SK-N-SH (cell line): Measurements from ENCODE around the gene FAM237B. TPM values are rescaled to one million over a fixed set of nuclear protein-coding genes. Genes with fewer than 3 reads are reported as not detected.

ENCODE experiments used
- CTCF ChIA-PET: fragments of 300-600, 350-600 bp; formaldehyde crosslinking; extraction: SDS; loops from one replicate; lab custom pipeline; 2021; lab: Yijun Ruan, JAX
- POLR2A ChIA-PET: fragments of 350-600 bp; sonication (Branson Sonifier 250); formaldehyde crosslinking; extraction: SDS; loops from one replicate; lab custom pipeline; 2020; ENCODE audit warnings: antibody characterized with exemption, inconsistent platforms; lab: Yijun Ruan, JAX
- DNase-seq: peaks from one replicate; pipeline ENCODE4 v3.0.0; 2012
- H2AFZ ChIP-seq: fragments of 200-600 bp; sonication (generic); 2 replicates; pipeline ENCODE4 v1.8.1; 2016; ENCODE audit warnings: antibody characterized with exemption, mild to moderate bottlenecking, low read depth
- H3F3A ChIP-seq: fragments of 200-600 bp; sonication (generic); replicated peaks from 2 replicates; pipeline ENCODE3; 2016; ENCODE audit warnings: antibody characterized with exemption, mild to moderate bottlenecking; ENCODE audit not compliant: insufficient read depth
- H3K27ac ChIP-seq, 2 experiments: fragments of 200-500 bp in 1 of 2; fragments of 200-600 bp in 1 of 2; sonication (Bioruptor generic) in 1 of 2; sonication (generic), shearing (Covaris generic) in 1 of 2; 2 replicates each; pipeline versions ENCODE4 v1.5.1 to v1.6.1; 2014 to 2016; ENCODE audit warnings: low read depth in 2 of 2, inconsistent platforms in 1 of 2, low read length in 1 of 2, mild to moderate bottlenecking in 1 of 2, mixed read lengths in 1 of 2
- H3K27me3 ChIP-seq: fragments of 200-600 bp; sonication (generic), shearing (Covaris generic); 2 replicates; pipeline ENCODE4 v1.6.1; 2016; ENCODE audit warnings: mixed run types; ENCODE audit not compliant: insufficient read depth
- H3K36me3 ChIP-seq, 2 experiments: fragments of 200-500 bp in 1 of 2; fragments of 200-600 bp in 1 of 2; sonication (Bioruptor generic) in 1 of 2; sonication (generic) in 1 of 2; replicated peaks in 1 of 2; 2 replicates each; pipeline versions ENCODE3 to v1.5.1; 2014 to 2016; ENCODE audit warnings: low read length in 1 of 2, mild to moderate bottlenecking in 1 of 2; ENCODE audit not compliant: insufficient read depth in 2 of 2, control insufficient read depth in 1 of 2
- H3K4me1 ChIP-seq, 2 experiments: fragments of 200-500 bp in 1 of 2; fragments of 200-600 bp in 1 of 2; sonication (Bioruptor generic) in 1 of 2; sonication (generic), shearing (Covaris generic) in 1 of 2; 2 replicates each; pipeline versions ENCODE4 v1.5.1 to v1.6.1; 2014 to 2016; ENCODE audit warnings: low read depth in 1 of 2, low read length in 1 of 2, mixed run types in 1 of 2; ENCODE audit not compliant: insufficient read depth in 2 of 2, control insufficient read depth in 1 of 2
- H3K4me2 ChIP-seq: fragments of 200-600 bp; sonication (generic), shearing (Covaris generic); 2 replicates; pipeline ENCODE4 v1.6.1; 2017; ENCODE audit warnings: mixed run types
- H3K4me3 ChIP-seq, 2 experiments: fragments of 200-500 bp in 1 of 2; fragments of 200-600 bp in 1 of 2; sonication (Bioruptor generic) in 1 of 2; sonication (generic), shearing (Covaris generic) in 1 of 2; 2 replicates each; pipeline versions ENCODE4 v1.5.1 to v1.8.1; 2014 to 2016; ENCODE audit warnings: low read depth in 2 of 2, inconsistent platforms in 1 of 2, low read length in 1 of 2, mild to moderate bottlenecking in 1 of 2, mixed read lengths in 1 of 2, moderate library complexity in 1 of 2
- H3K79me2 ChIP-seq: fragments of 200-600 bp; sonication (generic); 2 replicates; pipeline ENCODE4 v1.8.1; 2017; ENCODE audit warnings: mild to moderate bottlenecking; ENCODE audit not compliant: insufficient read depth
- H3K9ac ChIP-seq: fragments of 200-600 bp; sonication (generic); 2 replicates; pipeline ENCODE4 v1.6.1; 2017; ENCODE audit warnings: mixed run types
- H3K9me2 ChIP-seq: fragments of 200-600 bp; sonication (generic); 2 replicates; pipeline ENCODE4 v1.6.1; 2017; ENCODE audit warnings: mixed run types
- H3K9me3 ChIP-seq: fragments of 200-600 bp; sonication (generic); 2 replicates; pipeline ENCODE4 v1.6.1; 2017; ENCODE audit warnings: mixed run types, mild to moderate bottlenecking, moderate library complexity
- H4K20me1 ChIP-seq: fragments of 200-600 bp; sonication (generic); 2 replicates; pipeline ENCODE4 v1.6.1; 2017; ENCODE audit warnings: mild to moderate bottlenecking, mixed run types; ENCODE audit not compliant: insufficient read depth
- EP300 ChIP-seq, 2 experiments: IDR thresholded peaks; 2 replicates each; pipeline versions ENCODE4 v1.4.0 to v1.6.1; 2012; ENCODE audit warnings: borderline replicate concordance in 1 of 2, low read depth in 1 of 2, low read length in 1 of 2
- FOSL2 ChIP-seq: IDR thresholded peaks from 2 replicates; pipeline ENCODE4 v1.4.0; 2012; ENCODE audit warnings: low read depth, mild to moderate bottlenecking, moderate library complexity, borderline replicate concordance
- FOXJ3 ChIP-seq: sonication (generic); formaldehyde crosslinking; IDR thresholded peaks from 2 replicates; pipeline ENCODE4 v1.5.1; 2020; ENCODE audit warnings: mild to moderate bottlenecking, missing genetic modification reagents
- GATA2 ChIP-seq: sonication (generic); formaldehyde crosslinking; IDR thresholded peaks from 2 replicates; pipeline ENCODE4 v1.5.0; 2020; ENCODE audit warnings: mild to moderate bottlenecking, missing genetic modification reagents
- JUND ChIP-seq: IDR thresholded peaks from 2 replicates; pipeline ENCODE4 v1.4.0; 2012
- MEF2A ChIP-seq: IDR thresholded peaks from 2 replicates; pipeline ENCODE4 v1.4.0; 2012; ENCODE audit warnings: low read depth, borderline replicate concordance
- MXI1 ChIP-seq: IDR thresholded peaks from 2 replicates; pipeline ENCODE4 v1.6.1; 2012; ENCODE audit warnings: mild to moderate bottlenecking, low read depth, low read length, improper control_type of control experiment
- NFIC ChIP-seq: IDR thresholded peaks from 2 replicates; pipeline ENCODE4 v1.4.0; 2012; ENCODE audit warnings: borderline replicate concordance
- PBX3 ChIP-seq: IDR thresholded peaks from 2 replicates; pipeline ENCODE4; 2012
- RAD21 ChIP-seq: IDR thresholded peaks from 2 replicates; pipeline ENCODE4 v1.6.1; 2012; ENCODE audit warnings: mild to moderate bottlenecking, low read length
- TAF1 ChIP-seq: IDR thresholded peaks from 2 replicates; pipeline ENCODE4 v1.6.1; 2012; ENCODE audit warnings: low read depth, mild to moderate bottlenecking, low read length, moderate library complexity, borderline replicate concordance
- USF1 ChIP-seq: IDR thresholded peaks from 2 replicates; pipeline ENCODE4 v1.4.0; 2012; ENCODE audit warnings: low read depth, borderline replicate concordance
- WGBS: methylation state at CpG from one replicate; pipeline ENCODE4 v1.1.6; 2017; ENCODE audit warnings: low lambda C conversion rate; 5-methylcytosine and 5-hydroxymethylcytosine counted together
- polyA plus RNA-seq, 3 experiments: library from polyadenylated mRNA; depleted of rRNA; stranded (reverse); fragments of >200 nt; gene quantifications; 2 replicates each; pipeline ENCODE4 v1.2.3, GENCODE V29; 2012
- TF ChIP-seq, protein P1 (sequence below): IDR thresholded peaks from 2 replicates; pipeline ENCODE4 v1.4.0; 2012; ENCODE audit warnings: low read depth, borderline replicate concordance
- TF ChIP-seq, protein P2 (sequence below): IDR thresholded peaks from 2 replicates; pipeline ENCODE4 v1.6.1; 2012; ENCODE audit warnings: mild to moderate bottlenecking, low read depth, low read length, moderate library complexity

The FAM237B gene
- polyA plus RNA-seq, 1 of the 3 experiments (the other 2 are of a cell fraction), result 0.03 TPM

- Histone ChIP-seq H3F3A (no peaks in the 10 kb centered on the region), H3K36me3 (no peaks in the 10 kb centered on the region), H3K4me2 (peak overlapping the region; percentile 86), H2AFZ (peak overlapping the region; percentile 64; the same call in 1 of the 2 replicates), H3K4me1 (peaks cover 0 to 10% of the 10 kb centered on the region in 2 experiments; a peak in 2 of 4 replicates), H4K20me1 (no peaks in the 10 kb centered on the region), H3K9me3 (no peaks in the 10 kb centered on the region), H3K79me2 (no peaks in the 10 kb centered on the region), H3K4me3 (peak overlapping the region; percentile 54 to 58), H3K27me3 (peaks cover 6% of the 10 kb centered on the region; the same call in 1 of the 2 replicates), H3K9me2 (no peaks in the 10 kb centered on the region), H3K9ac (no peak overlapping the region), H3K27ac (no peak overlapping the region)
- TF ChIP-seq, protein P1, sequence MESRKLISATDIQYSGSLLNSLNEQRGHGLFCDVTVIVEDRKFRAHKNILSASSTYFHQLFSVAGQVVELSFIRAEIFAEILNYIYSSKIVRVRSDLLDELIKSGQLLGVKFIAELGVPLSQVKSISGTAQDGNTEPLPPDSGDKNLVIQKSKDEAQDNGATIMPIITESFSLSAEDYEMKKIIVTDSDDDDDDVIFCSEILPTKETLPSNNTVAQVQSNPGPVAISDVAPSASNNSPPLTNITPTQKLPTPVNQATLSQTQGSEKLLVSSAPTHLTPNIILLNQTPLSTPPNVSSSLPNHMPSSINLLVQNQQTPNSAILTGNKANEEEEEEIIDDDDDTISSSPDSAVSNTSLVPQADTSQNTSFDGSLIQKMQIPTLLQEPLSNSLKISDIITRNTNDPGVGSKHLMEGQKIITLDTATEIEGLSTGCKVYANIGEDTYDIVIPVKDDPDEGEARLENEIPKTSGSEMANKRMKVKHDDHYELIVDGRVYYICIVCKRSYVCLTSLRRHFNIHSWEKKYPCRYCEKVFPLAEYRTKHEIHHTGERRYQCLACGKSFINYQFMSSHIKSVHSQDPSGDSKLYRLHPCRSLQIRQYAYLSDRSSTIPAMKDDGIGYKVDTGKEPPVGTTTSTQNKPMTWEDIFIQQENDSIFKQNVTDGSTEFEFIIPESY, result no peak
- TF ChIP-seq JUND, result no peak
- no peak for TF ChIP-seq USF1
- TF ChIP-seq FOSL2, result no peak
- TF ChIP-seq MXI1, result no peak
- no peak for TF ChIP-seq PBX3
- TF ChIP-seq EP300 (IDR thresholded peaks at IDR 0.05; ENCODE audit: borderline replicate concordance in 1 of 2, low read depth in 1 of 2, low read length in 1 of 2), result no peak
- ChIA-PET CTCF (interaction anchor here (0.6 to 3.2 kb wide), 5 partner anchors 8 to 166 kb away, joined by 3 to 15 read pairs (median 3); partner anchors contain the start of gene STEAP1), POLR2A (interaction anchor here (0.6 kb wide), 1 partner anchor 31 kb away, joined by 3 read pairs; no protein-coding TSS in a partner anchor)
- WGBS, result 23% methylated on average over 7 of the region's 7 CpGs
- DNase-seq, result no peak
These were observed 695 bp downstream of the FAM237B start for GRCh38 chr7:90320418-90320800.

DNA sequence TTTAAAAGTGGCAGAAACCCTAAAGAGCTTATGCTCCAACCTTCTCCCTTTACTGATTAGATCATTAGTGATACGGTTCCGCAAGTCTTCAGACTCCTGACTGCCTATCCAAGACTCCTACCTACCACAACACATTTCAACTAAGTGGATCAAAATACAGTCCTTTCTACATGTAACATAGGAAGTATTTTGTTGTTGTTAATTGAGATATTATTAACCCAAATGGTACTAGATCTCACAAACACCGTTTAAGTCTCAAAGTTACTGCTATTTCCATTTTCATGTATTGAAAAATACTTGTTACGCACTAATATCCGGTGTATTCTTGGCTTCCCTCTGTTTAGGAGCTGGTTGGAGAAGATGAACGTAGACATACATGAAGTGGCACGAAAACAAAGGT, 1.1 kb downstream of the FAM237B start:
- DNase-seq, result no peak
- ChIA-PET POLR2A (no interaction called here), CTCF (interaction anchor here (0.6 to 3.2 kb wide), 2 partner anchors 26 to 91 kb away, joined by 3 to 11 read pairs; no protein-coding TSS in a partner anchor)
- Histone ChIP-seq H3K4me3 (no peak overlapping the region), H3K4me2 (no peak overlapping the region), H3K79me2 (no peaks in the 10 kb centered on the region), H3K4me1 (peaks cover 0 to 10% of the 10 kb centered on the region in 2 experiments; a peak in 2 of 4 replicates), H3K36me3 (no peaks in the 10 kb centered on the region), H3K27me3 (peaks cover 6% of the 10 kb centered on the region; the same call in 1 of the 2 replicates), H2AFZ (no peak overlapping the region), H3K9ac (no peak overlapping the region), H3F3A (no peaks in the 10 kb centered on the region), H4K20me1 (no peaks in the 10 kb centered on the region), H3K9me2 (no peaks in the 10 kb centered on the region), H3K27ac (no peak overlapping the region), H3K9me3 (no peaks in the 10 kb centered on the region)
- WGBS, result 91% methylated on average over 7 of the region's 7 CpGs
- no peak for TF ChIP-seq FOXJ3
- TF ChIP-seq FOSL2, result no peak
- TF ChIP-seq GATA2 (CRISPR knock-in tag), result no peak
- TF ChIP-seq, protein P2, sequence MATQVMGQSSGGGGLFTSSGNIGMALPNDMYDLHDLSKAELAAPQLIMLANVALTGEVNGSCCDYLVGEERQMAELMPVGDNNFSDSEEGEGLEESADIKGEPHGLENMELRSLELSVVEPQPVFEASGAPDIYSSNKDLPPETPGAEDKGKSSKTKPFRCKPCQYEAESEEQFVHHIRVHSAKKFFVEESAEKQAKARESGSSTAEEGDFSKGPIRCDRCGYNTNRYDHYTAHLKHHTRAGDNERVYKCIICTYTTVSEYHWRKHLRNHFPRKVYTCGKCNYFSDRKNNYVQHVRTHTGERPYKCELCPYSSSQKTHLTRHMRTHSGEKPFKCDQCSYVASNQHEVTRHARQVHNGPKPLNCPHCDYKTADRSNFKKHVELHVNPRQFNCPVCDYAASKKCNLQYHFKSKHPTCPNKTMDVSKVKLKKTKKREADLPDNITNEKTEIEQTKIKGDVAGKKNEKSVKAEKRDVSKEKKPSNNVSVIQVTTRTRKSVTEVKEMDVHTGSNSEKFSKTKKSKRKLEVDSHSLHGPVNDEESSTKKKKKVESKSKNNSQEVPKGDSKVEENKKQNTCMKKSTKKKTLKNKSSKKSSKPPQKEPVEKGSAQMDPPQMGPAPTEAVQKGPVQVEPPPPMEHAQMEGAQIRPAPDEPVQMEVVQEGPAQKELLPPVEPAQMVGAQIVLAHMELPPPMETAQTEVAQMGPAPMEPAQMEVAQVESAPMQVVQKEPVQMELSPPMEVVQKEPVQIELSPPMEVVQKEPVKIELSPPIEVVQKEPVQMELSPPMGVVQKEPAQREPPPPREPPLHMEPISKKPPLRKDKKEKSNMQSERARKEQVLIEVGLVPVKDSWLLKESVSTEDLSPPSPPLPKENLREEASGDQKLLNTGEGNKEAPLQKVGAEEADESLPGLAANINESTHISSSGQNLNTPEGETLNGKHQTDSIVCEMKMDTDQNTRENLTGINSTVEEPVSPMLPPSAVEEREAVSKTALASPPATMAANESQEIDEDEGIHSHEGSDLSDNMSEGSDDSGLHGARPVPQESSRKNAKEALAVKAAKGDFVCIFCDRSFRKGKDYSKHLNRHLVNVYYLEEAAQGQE, result no peak
- no peak for TF ChIP-seq MEF2A
- TF ChIP-seq, protein P1, result no peak
- no peak for TF ChIP-seq TAF1
- no peak for TF ChIP-seq RAD21
- TF ChIP-seq NFIC, result no peak
